Measurements from ENCODE around the gene VPS13C. TPM values are rescaled to one million over a fixed set of nuclear protein-coding genes. Genes with fewer than 3 reads are reported as not detected.

VPS13C gene
- total RNA-seq, 1 donor from 2014 or later = 50.9 TPM

GRCh38 chr15:62105266-62105665 lies 45.0 kb upstream of the VPS13C start:
- Mint-ChIP-seq H3K4me3 (ENCODE audit: unreplicated experiment) (no peak overlapping the region), H3K36me3 (ENCODE audit: low read depth, unreplicated experiment) (no peaks in the 10 kb centered on the region), H3K9me3 (ENCODE audit: unreplicated experiment) (no peaks in the 10 kb centered on the region), H3K27ac (ENCODE audit: unreplicated experiment) (no peak overlapping the region), H3K27me3 (ENCODE audit: unreplicated experiment) (no peaks in the 10 kb centered on the region), H3K4me1 (ENCODE audit: unreplicated experiment) (peaks cover 20% of the 10 kb centered on the region)
- DNase-seq (ENCODE audit: low spot score) = no peak
- no peak for TF ChIP-seq CTCF (IDR thresholded peaks at IDR 0.05; ENCODE audit: unreplicated experiment)

- H3K36me3 Mint-ChIP-seq (ENCODE audit: low read depth, unreplicated experiment) = no peaks in the 10 kb centered on the region
- H3K27me3 Mint-ChIP-seq (ENCODE audit: unreplicated experiment) = no peaks in the 10 kb centered on the region
- no peak for DNase-seq (ENCODE audit: low spot score)
- H3K4me3 Mint-ChIP-seq (ENCODE audit: unreplicated experiment) = no peak overlapping the region
- peaks cover 20% of the 10 kb centered on the region for H3K4me1 Mint-ChIP-seq (ENCODE audit: unreplicated experiment)
- TF ChIP-seq CTCF (IDR thresholded peaks at IDR 0.05; ENCODE audit: unreplicated experiment) = no peak
- H3K27ac Mint-ChIP-seq (ENCODE audit: unreplicated experiment) = no peak overlapping the region
- no peaks in the 10 kb centered on the region for H3K9me3 Mint-ChIP-seq (ENCODE audit: unreplicated experiment)
These were observed 44.6 kb upstream of the VPS13C start for GRCh38 chr15:62104846-62105245.

GRCh38 chr15:62104401-62104800 lies 44.2 kb upstream of the VPS13C start:
- Mint-ChIP-seq H3K36me3 (ENCODE audit: low read depth, unreplicated experiment) (no peaks in the 10 kb centered on the region), H3K27me3 (ENCODE audit: unreplicated experiment) (no peaks in the 10 kb centered on the region), H3K27ac (ENCODE audit: unreplicated experiment) (no peak overlapping the region), H3K4me1 (ENCODE audit: unreplicated experiment) (peaks cover 20% of the 10 kb centered on the region), H3K4me3 (ENCODE audit: unreplicated experiment) (no peak overlapping the region), H3K9me3 (ENCODE audit: unreplicated experiment) (no peaks in the 10 kb centered on the region)
- TF ChIP-seq CTCF (IDR thresholded peaks at IDR 0.05; ENCODE audit: unreplicated experiment) = no peak
- DNase-seq (ENCODE audit: low spot score) = no peak

GRCh38 chr15:62103431-62103830 lies 43.2 kb upstream of the VPS13C start:
- DNase-seq (ENCODE audit: low spot score) = no peak
- Mint-ChIP-seq H3K27me3 (ENCODE audit: unreplicated experiment) (no peaks in the 10 kb centered on the region), H3K27ac (ENCODE audit: unreplicated experiment) (no peak overlapping the region), H3K9me3 (ENCODE audit: unreplicated experiment) (no peaks in the 10 kb centered on the region), H3K4me3 (ENCODE audit: unreplicated experiment) (no peak overlapping the region), H3K36me3 (ENCODE audit: low read depth, unreplicated experiment) (no peaks in the 10 kb centered on the region), H3K4me1 (ENCODE audit: unreplicated experiment) (peaks cover 18% of the 10 kb centered on the region)
- TF ChIP-seq CTCF (IDR thresholded peaks at IDR 0.05; ENCODE audit: unreplicated experiment) = no peak

- Mint-ChIP-seq H3K4me1 (ENCODE audit: unreplicated experiment) (no peaks in the 10 kb centered on the region), H3K9me3 (ENCODE audit: unreplicated experiment) (no peaks in the 10 kb centered on the region), H3K36me3 (ENCODE audit: low read depth, unreplicated experiment) (no peaks in the 10 kb centered on the region), H3K4me3 (ENCODE audit: unreplicated experiment) (no peak overlapping the region), H3K27ac (ENCODE audit: unreplicated experiment) (no peak overlapping the region), H3K27me3 (ENCODE audit: unreplicated experiment) (peaks cover 6% of the 10 kb centered on the region)
- DNase-seq (ENCODE audit: low spot score) = no peak
- TF ChIP-seq CTCF (IDR thresholded peaks at IDR 0.05; ENCODE audit: unreplicated experiment) = no peak
These were observed 38.9 kb upstream of the VPS13C start for GRCh38 chr15:62099094-62099601.
